HG02938 (cell line): Measurements from ENCODE around the gene CETP.
"Not testable (repeated sequence)": the region's sequence is repeated elsewhere in the genome, so short reads cannot be mapped to it uniquely, and the experiment has no call there.

Experiments used
- ATAC-seq: cut with Tn5 transposase; IDR thresholded peaks from one replicate; pipeline ENCODE4 v1.9.1; 2021; ENCODE audit warnings: mild to moderate bottlenecking, moderate library complexity; ENCODE audit not compliant: unreplicated experiment

The CETP gene

DNA sequence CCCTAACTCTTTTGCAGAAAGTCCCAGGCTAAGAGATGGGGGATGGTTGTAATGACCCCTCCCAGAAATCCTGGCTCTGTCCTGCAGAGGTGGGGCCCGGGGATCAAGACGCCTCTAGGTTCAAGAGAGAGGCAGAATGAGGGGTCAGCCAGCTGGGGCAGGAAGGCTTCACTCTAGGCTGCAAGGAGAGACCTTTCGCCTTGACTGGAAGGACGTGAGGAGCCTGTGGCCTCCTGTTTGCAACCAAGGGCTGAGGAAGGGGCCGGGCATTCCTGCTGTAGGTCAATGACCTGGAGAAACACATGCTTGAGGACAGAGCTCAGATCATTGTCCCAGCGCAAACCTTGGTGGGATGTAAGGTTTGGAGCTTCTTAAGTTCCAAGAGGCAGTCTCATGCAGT is 8.7 kb upstream of the CETP start:
- ATAC-seq, result no peak

- no peak for ATAC-seq
These were observed 5.7 kb upstream of the CETP start for GRCh38 chr16:56956076-56956475.

DNA sequence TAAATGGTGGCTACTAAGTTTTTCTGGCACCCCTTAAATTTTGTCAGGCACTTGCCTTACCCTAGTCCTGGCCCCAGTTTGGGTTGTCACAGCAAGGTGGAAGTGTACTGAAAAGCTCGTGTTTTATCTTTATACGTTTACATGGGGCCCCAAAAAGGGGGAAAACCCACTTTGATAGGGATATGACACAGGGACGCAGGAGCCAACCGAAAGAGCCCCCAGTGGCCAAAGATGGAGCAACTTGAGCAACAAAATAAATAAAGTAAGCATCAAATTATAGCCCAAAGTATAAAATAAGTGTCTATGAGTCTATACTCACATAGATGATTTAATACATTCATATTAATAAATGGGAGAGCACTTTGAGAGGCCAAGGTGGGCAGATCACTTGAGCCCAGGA is 5.0 kb upstream of the CETP start:
- ATAC-seq, result no peak

DNA sequence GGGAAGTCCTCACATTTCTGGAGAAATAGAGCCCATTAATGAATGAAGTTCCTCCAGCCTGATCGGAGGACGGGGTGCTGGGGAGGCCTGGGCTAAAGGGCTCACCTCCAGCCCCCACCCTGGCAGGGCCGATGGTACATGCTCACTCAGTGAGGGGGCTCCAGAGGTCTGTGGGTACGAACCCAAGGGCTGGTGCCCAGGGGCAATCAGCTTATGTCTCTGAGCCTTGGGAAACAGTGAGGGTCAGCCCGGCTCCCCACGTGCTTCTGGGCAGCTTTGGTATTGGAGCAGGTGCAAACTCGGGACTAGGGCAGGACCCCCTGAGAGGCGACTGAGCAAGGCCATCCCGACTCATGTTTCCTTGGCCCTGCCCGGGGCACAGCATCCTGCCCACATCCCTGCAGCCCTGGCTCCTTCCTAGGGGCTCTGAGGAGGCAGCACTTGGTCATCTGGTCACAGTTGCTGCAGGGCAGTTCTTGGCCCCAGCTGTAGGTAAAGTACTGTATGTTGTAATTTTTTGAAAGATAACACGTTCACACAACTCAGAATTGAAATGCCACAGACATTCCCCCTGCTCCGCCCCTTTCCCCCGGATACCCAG is 969 bp upstream of the CETP start:
- no peak for ATAC-seq

DNA sequence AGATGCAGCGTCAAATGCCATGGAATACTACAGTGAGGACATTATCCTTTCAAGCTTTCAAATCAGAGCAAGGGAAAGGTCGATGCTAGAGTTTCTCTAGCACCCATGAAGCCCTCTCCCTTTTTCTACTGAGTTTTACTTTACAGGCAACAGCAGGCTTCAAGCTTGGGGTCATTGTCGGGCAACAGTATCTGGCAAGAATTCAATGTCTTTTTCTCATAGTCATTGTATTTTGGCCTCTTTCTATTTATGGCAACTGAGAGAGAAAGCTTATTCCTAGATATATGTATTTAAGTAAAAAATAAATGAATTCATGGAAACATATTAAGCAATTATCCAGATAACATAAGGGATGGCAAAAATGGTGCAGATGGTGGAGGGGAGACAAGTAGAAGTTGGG is 364 bp upstream of the CETP start:
- ATAC-seq, result no peak

GRCh38 chr16:56964243-56965148 is 2.7 kb downstream of the CETP start:
- ATAC-seq, result no peak

DNA sequence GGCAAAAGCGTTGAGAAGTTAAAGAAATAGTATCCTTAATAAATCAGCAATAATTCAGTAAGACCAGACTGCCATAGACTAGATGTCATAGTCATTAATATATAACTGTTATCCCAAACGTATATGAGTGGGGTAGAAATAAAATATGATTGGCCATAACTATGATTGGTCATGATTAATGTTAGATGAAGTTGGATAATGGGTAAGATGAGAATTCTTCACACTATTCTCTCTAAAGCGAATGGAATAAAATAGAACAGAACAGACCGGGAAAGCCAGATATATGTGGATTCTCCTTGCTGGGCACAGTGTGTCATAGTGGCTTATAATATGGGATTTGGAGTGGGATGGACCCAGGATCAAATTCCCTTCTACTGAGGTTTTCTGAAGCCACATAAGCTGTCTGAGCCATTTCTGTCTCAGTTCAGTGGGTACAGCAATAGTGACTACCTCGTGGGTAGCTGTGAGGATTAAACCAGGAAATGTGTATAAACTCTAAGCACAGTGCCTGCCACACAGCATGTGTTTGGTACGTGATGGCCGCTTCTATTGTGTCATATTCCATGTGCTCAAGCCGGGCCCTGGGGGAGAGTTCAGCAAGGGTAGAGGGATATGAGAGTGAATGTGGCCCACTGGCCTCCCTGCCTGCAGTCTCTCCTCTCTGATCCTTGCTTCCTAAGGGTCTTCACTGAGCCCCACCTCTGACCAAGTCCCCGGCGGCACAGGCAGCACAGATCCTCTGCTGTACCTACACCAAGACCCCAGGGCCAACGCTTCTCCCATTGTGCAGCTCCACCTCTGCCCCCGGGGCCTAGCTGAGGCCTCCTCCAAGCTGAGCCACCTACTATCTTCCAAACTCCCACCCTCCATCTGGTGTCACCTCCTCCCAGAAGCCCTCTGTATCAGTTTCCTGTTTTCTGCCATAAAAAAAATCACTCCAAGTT is 3.7 kb downstream of the CETP start:
- no peak for ATAC-seq

DNA sequence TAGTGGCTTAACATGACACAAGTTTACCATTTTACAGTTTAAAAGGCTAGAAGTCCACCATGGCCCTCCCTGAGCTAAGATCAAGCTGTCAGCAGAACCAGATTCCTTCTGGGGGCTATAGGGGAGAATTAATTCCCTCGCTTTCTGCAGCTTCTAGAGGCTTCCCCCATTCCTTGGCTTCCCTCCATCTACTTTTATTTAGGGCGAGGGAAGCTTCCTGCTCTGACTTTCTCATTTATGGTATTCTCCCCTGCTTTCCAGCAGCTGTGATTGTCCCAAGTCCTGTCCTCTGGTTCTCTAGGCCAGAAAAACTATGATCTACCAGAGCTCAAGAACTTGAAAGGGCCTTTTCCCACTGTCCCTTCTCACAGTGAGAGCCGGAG is 4.3 kb downstream of the CETP start:
- ATAC-seq, result no peak

- no peak for ATAC-seq
These were observed 6.0 kb downstream of the CETP start for GRCh38 chr16:56967733-56968132.

GRCh38 chr16:56969769-56970168 is 8.0 kb downstream of the CETP start:
- ATAC-seq, result no peak

DNA sequence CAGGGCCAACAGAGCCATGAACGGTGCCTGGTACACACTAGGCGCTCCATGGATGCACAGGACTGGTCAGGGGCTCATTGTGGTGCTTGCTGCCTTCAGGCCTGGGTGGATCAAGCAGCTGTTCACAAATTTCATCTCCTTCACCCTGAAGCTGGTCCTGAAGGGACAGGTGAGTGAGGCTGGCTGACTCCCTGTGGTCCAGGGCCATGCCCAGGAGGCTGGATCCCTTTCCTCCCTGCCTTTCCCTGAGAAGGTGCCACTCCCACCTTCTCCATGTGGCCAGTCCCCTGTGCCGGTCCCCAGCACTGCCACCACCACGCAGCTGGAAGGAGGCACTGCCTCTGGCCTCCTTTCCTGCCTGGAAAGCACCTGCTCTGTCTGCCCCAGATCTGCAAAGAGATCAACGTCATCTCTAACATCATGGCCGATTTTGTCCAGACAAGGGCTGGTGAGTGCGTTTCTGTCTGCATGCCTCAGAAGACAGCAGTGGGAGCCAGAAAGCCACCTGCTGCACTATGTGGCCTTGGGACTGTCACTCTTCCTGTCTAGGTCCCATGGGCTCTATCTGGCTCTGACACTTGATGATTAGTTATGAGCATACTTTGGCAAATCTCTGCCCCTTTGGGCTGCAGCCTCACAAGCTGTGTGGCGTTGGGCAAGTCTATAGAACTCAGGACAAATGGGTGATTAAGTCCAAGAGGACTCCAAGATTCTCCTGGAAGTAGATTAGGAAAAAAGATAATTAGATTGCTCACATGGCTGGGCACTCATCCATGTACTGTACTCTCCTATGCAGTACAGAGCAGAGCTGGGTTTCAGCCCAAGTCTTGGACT is 9.4 kb downstream of the CETP start:
- peak; percentile 73 for ATAC-seq

DNA sequence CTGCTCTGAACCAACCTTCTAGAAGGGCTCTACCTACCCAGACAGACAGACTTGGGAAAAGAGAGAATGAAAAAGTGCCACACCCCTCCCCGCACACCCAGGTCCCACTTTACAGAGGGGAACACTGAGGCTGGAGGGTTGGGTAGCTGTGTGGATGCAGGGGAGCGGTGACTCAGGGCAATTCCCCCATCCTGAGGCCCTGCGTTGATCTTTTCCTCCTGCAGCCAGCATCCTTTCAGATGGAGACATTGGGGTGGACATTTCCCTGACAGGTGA is 10.0 kb downstream of the CETP start:
- no peak for ATAC-seq

DNA sequence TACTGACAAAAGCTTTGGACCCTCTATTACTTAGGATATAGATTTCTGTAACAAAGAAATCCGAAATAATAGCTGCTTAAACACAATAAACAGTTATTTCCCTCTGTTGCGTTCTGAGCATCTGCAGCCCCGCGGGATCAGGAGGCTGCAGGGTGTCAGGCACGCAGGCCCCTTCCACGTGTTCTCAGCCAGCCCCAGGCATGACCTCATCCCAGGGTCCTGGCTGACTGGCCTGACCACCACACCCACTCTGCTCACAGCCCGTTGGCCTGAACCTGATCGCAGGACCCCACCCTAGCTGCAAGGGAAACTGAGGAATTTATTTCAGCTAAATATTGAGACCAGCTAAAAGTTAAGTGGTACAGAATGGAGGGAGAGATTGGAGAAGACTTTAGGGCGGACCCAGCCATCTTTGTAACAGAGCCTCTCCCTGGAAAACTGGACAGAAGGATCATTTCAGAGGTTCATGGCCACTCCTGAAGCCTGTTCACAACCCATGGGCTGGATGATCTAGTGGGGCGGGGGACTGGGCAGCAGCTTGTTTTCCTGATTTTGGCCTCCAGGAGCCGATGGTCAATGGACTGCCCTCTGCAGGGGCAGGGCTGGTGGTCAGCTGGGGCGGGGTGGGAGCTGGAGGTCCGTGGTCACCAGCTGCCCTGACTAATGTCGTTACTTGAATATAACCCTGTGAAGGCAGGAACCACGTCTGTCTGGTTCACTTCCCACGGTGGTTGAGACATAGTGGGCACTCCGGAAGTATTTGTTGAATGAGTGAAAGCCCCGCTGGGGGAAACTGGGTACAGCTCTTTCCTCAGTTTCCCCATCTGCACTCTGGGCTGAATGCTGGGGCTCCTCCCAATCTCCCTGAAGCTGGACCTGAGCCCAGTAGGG is 10.9 kb downstream of the CETP start:
- ATAC-seq, result no peak

DNA sequence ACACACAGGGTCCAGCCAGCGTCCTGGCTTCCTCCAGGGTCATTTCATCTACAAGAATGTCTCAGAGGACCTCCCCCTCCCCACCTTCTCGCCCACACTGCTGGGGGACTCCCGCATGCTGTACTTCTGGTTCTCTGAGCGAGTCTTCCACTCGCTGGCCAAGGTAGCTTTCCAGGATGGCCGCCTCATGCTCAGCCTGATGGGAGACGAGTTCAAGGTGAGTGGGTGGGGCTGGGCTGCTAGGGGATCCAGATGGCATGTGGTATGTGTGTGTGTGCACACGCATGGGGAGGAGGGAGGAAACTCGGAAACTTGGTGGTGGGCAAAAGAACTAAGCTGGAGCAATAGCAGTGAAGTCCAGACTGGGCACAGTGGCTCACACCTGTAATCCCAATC is 11.5 kb downstream of the CETP start:
- no peak for ATAC-seq

- ATAC-seq, result not testable (repeated sequence)
These were observed 12.1 kb downstream of the CETP start for GRCh38 chr16:56973899-56974298.

DNA sequence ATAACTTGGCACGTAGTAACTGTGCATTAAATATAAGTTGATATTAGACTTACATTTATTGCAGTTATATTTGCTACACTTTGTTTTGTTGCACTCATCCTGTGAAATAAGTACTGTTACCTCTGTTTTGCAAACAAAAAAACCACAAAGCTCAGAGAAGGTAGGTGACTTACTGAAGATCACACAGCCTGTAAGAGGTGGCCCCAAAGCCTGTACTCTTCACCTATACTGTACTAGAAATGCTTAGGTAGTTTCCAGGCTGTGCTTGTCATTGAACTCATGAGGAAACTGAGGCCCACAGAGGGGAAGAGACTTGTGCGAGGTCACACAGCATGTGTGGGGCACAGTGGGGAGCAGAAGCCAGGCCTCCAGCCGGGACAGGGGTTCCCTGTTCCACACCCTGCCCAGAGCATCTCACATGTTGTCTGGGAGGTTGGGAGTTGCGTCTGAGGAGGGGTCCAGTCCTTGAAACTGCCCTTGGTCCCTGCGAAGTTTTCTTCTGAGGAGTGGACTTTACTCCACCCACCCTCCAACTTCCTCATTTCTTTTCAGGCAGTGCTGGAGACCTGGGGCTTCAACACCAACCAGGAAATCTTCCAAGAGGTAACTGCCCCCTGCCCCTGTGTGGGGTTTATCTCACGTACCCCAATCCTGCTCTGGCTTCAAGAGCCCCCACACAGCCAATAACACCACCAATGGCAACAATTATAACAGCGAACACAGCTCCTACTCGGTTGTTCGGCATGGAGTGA is 13.0 kb downstream of the CETP start:
- no peak for ATAC-seq

- ATAC-seq, result no peak
These were observed 14.0 kb downstream of the CETP start for GRCh38 chr16:56975714-56976113.

GRCh38 chr16:56977216-56977615 is 15.5 kb downstream of the CETP start:
- no peak for ATAC-seq

DNA sequence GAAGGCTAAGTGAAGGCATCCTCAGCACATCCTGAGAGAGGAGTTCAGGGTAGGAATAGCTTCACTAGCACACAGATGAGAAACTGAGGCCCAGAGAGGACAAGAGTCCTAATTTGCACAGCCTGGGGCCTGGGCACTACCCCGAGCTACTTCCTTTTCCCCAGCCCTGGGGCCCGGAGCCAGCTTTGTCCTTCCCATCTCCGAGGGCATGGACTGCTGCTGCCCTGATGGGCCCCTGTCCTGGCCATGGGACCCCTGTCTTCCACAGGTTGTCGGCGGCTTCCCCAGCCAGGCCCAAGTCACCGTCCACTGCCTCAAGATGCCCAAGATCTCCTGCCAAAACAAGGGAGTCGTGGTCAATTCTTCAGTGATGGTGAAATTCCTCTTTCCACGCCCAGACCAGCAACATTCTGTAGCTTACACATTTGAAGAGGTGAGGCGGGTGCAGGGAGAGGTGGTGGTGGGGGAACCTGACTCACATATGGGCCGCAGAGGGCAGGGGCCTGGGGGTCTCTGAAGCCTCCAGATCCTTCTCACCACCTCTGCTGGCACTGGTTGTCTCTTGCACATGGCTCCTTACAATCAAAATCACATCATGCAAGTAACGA is 16.2 kb downstream of the CETP start:
- ATAC-seq, result no peak
